ENCODE results near the gene CACNA1E. TPM values are rescaled to one million over a fixed set of nuclear protein-coding genes. Genes with fewer than 3 reads are reported as not detected.
A peak's percentile ranks its signal among the peaks of the same experiment; 100 is the strongest.

CACNA1E gene
- total RNA-seq, 1 donor from 2014 or later, result 2.1 TPM

- Mint-ChIP-seq H3K9me3 (no peaks in the 10 kb centered on the region), H3K36me3 (no peaks in the 10 kb centered on the region), H3K4me1 (ENCODE audit: unreplicated experiment) (no peaks in the 10 kb centered on the region), H3K27me3 (peaks cover 4% of the 10 kb centered on the region), H3K27ac (no peak overlapping the region), H3K4me3 (no peak overlapping the region)
- no peak for DNase-seq (ENCODE audit: extremely low spot score, unreplicated experiment)
- peak; percentile 45 for TF ChIP-seq CTCF (conservative IDR thresholded peaks at IDR 0.05)
Measured at GRCh38 chr1:181583598-181583997, 100.3 kb downstream of the CACNA1E start.

GRCh38 chr1:181587870-181588438 is 104.6 kb downstream of the CACNA1E start:
- Mint-ChIP-seq H3K27me3 (peaks cover 15% of the 10 kb centered on the region), H3K36me3 (no peaks in the 10 kb centered on the region), H3K9me3 (no peaks in the 10 kb centered on the region), H3K4me3 (no peak overlapping the region), H3K4me1 (ENCODE audit: unreplicated experiment) (no peaks in the 10 kb centered on the region), H3K27ac (no peak overlapping the region)
- peak; percentile 55 for TF ChIP-seq CTCF (conservative IDR thresholded peaks at IDR 0.05)
- no peak for DNase-seq (ENCODE audit: extremely low spot score, unreplicated experiment)

- no peak for TF ChIP-seq CTCF (conservative IDR thresholded peaks at IDR 0.05)
- no peak overlapping the region for H3K4me3 Mint-ChIP-seq
- H3K4me1 Mint-ChIP-seq (ENCODE audit: unreplicated experiment), result no peaks in the 10 kb centered on the region
- peaks cover 12% of the 10 kb centered on the region for H3K27me3 Mint-ChIP-seq
- no peak for DNase-seq (ENCODE audit: extremely low spot score, unreplicated experiment)
- no peaks in the 10 kb centered on the region for H3K36me3 Mint-ChIP-seq
- no peak overlapping the region for H3K27ac Mint-ChIP-seq
- no peaks in the 10 kb centered on the region for H3K9me3 Mint-ChIP-seq
Measured at GRCh38 chr1:181588631-181589030, 105.3 kb downstream of the CACNA1E start.

GRCh38 chr1:181592255-181592859 is 109.0 kb downstream of the CACNA1E start:
- no peak for DNase-seq (ENCODE audit: extremely low spot score, unreplicated experiment)
- H3K4me3 Mint-ChIP-seq, result no peak overlapping the region
- no peaks in the 10 kb centered on the region for H3K4me1 Mint-ChIP-seq (ENCODE audit: unreplicated experiment)
- TF ChIP-seq CTCF (conservative IDR thresholded peaks at IDR 0.05), result no peak
- H3K27me3 Mint-ChIP-seq, result peaks cover 22% of the 10 kb centered on the region
- no peaks in the 10 kb centered on the region for H3K9me3 Mint-ChIP-seq
- no peaks in the 10 kb centered on the region for H3K36me3 Mint-ChIP-seq
- no peak overlapping the region for H3K27ac Mint-ChIP-seq

- DNase-seq (ENCODE audit: extremely low spot score, unreplicated experiment), result no peak
- Mint-ChIP-seq H3K36me3 (no peaks in the 10 kb centered on the region), H3K4me3 (no peak overlapping the region), H3K27ac (no peak overlapping the region), H3K27me3 (peaks cover 25% of the 10 kb centered on the region), H3K9me3 (no peaks in the 10 kb centered on the region), H3K4me1 (ENCODE audit: unreplicated experiment) (no peaks in the 10 kb centered on the region)
- TF ChIP-seq CTCF (conservative IDR thresholded peaks at IDR 0.05), result no peak
Measured at GRCh38 chr1:181593042-181593441, 109.7 kb downstream of the CACNA1E start.
